Common myeloid progenitor, CD34-positive (primary cell): Measurements from ENCODE around the gene LGALS3BP. TPM values are rescaled to one million over a fixed set of nuclear protein-coding genes. Genes with fewer than 3 reads are reported as not detected.
A peak's percentile ranks its signal among the peaks of the same experiment; 100 is the strongest.

Experiments
- CTCF ChIA-PET: fragments of 350-600 bp; sonication (Branson Sonifier 250); formaldehyde crosslinking; loops from one replicate; lab custom pipeline; 2021; ENCODE audit warnings: antibody characterized with exemption; lab: Charles Lee
- POLR2A ChIA-PET: fragments of 350-600 bp; sonication (Branson Sonifier 250); formaldehyde crosslinking; loops from one replicate; lab custom pipeline; 2021; ENCODE audit warnings: antibody characterized with exemption; lab: Charles Lee
- DNase-seq, 3 donors: peaks; one replicate each; pipeline versions ENCODE4 v3.0.0 to v3.0.0-alpha.2; 2013
- H3K27ac ChIP-seq, 2 experiments: 1 replicate in 1 of 2; 2 replicates in 1 of 2; pipeline ENCODE4 v1.7.0; 2013; ENCODE audit warnings: inconsistent platforms in 2 of 2, low read length in 2 of 2, mild to moderate bottlenecking in 2 of 2, low read depth in 1 of 2, moderate library complexity in 1 of 2; ENCODE audit not compliant: severe bottlenecking in 2 of 2, insufficient read depth in 1 of 2, poor library complexity in 1 of 2
- H3K27me3 ChIP-seq, 5 experiments: replicated peaks in 2 of 5; 1 replicate in 3 of 5; 2 replicates in 2 of 5; pipeline versions ENCODE4 v1.6.1 to v1.7.0; 2013; ENCODE audit warnings: low read length in 4 of 5, mild to moderate bottlenecking in 2 of 5, moderate library complexity in 2 of 5, inconsistent platforms in 1 of 5; ENCODE audit not compliant: insufficient read depth in 5 of 5, control insufficient read depth in 4 of 5
- H3K36me3 ChIP-seq, 4 experiments: 1 replicate in 2 of 4; 2 replicates in 2 of 4; pipeline versions ENCODE4 v1.6.1 to v1.7.0; 2013; ENCODE audit warnings: low read length in 3 of 4, control low read depth in 1 of 4, mild to moderate bottlenecking in 1 of 4; ENCODE audit not compliant: control insufficient read depth in 4 of 4, insufficient read depth in 4 of 4
- H3K4me1 ChIP-seq, 4 experiments: 1 replicate in 3 of 4; 2 replicates in 1 of 4; pipeline versions ENCODE4 v1.6.1 to v1.7.1; 2013; ENCODE audit warnings: low read length in 3 of 4, mild to moderate bottlenecking in 3 of 4, control low read depth in 1 of 4, inconsistent platforms in 1 of 4, moderate library complexity in 1 of 4; ENCODE audit not compliant: control insufficient read depth in 4 of 4, insufficient read depth in 4 of 4; ENCODE audit errors: control extremely low read depth in 1 of 4
- H3K4me3 ChIP-seq, 7 experiments: 1 replicate in 4 of 7; 2 replicates in 3 of 7; pipeline versions ENCODE4 v1.5.1 to v1.7.0; 2013; ENCODE audit warnings: mild to moderate bottlenecking in 7 of 7, low read length in 6 of 7, moderate library complexity in 6 of 7, inconsistent platforms in 2 of 7, low read depth in 2 of 7, control low read depth in 1 of 7; ENCODE audit not compliant: insufficient read depth in 4 of 7, control insufficient read depth in 1 of 7; ENCODE audit errors: extremely low read depth in 1 of 7
- H3K9me3 ChIP-seq, 5 experiments: 1 replicate in 4 of 5; 2 replicates in 1 of 5; pipeline versions ENCODE4 v1.6.1 to v1.7.1; 2013; ENCODE audit warnings: low read length in 4 of 5, mild to moderate bottlenecking in 2 of 5, inconsistent platforms in 1 of 5, low read depth in 1 of 5, moderate library complexity in 1 of 5; ENCODE audit not compliant: control insufficient read depth in 4 of 5, insufficient read depth in 2 of 5; ENCODE audit errors: control extremely low read depth in 1 of 5
- WGBS: methylation state at CpG from one replicate; pipeline ENCODE4 v1.1.5; 2013; ENCODE audit not compliant: insufficient coverage; 5-methylcytosine and 5-hydroxymethylcytosine counted together
- polyA plus RNA-seq: library from polyadenylated mRNA; unstranded; fragments of 120-200 nt; gene quantifications from one replicate; pipeline ENCODE4 v1.2.1, GENCODE V29; 2013

The LGALS3BP gene, protein sequence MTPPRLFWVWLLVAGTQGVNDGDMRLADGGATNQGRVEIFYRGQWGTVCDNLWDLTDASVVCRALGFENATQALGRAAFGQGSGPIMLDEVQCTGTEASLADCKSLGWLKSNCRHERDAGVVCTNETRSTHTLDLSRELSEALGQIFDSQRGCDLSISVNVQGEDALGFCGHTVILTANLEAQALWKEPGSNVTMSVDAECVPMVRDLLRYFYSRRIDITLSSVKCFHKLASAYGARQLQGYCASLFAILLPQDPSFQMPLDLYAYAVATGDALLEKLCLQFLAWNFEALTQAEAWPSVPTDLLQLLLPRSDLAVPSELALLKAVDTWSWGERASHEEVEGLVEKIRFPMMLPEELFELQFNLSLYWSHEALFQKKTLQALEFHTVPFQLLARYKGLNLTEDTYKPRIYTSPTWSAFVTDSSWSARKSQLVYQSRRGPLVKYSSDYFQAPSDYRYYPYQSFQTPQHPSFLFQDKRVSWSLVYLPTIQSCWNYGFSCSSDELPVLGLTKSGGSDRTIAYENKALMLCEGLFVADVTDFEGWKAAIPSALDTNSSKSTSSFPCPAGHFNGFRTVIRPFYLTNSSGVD
- polyA plus RNA-seq = 22.1 TPM

DNA sequence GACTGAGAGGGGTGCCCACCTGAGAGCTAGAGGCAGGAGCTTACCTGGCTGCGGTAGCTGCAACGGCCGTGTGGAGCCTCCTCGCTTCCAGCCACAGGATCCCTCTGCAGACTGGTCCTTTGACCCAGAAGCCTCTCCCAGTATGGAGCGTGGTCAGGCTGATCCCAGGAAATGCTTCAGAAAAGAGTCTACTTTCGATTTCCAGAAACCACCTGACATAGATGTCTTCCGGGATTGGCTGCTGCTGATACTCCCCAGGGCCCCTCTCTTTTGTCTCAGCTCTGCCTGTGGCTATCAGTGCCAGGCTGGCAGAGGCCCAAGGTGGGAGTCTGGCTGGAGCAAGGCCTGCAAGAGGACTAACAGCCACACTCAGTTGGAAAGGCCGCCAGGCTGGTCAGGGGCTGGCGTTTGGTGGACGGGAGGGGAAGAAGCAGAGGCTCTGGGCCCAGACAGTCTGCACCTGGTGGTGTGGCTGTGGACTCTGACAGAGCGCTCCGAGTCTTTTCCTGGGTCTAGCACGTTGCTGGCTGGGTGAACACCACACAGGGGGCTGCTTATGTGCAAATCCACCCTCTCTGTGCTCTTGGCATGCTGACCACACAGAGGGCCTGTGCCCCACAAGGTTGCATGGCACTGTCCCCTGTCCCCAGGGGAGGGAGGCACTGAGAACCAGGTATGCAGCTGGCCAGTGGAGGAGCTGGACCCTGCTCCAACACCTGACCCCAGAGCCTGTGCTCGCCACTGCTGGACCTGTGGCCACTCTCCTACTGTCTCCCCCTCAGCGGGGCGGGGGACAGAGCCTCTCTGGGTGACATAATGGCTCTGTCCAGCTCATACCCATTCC lies at the start of gene LGALS3BP:
TSS of gene LGALS3BP (minus strand) at position 144 of the 844 bp plus-strand sequence. CDS start 2,732 bp downstream, outside the sequence.
- no peak within 1 kb of the TSS for H3K27ac ChIP-seq
- H3K9me3 ChIP-seq = no peaks in the 10 kb centered on the region
- 83% methylated on average over 16 of the region's 16 CpGs for WGBS
- CTCF ChIA-PET = interaction anchor here (0.8 to 1.8 kb wide), 5 partner anchors 8 to 114 kb away, joined by 3 to 6 read pairs (median 4); no protein-coding TSS in a partner anchor
- peaks cover 0 to 13% (median 12%) of the 10 kb centered on the region in 4 experiments for H3K4me1 ChIP-seq
- peak in 2 of 3 donors; percentile 50 to 60 for DNase-seq
- H3K27me3 ChIP-seq = no peaks in the 10 kb centered on the region
- POLR2A ChIA-PET = no interaction called here
- peak within 1 kb of the TSS in 4 of 7 experiments; percentile 13 to 59 (median 35) for H3K4me3 ChIP-seq
- peaks cover 0 to 4% (median 0%) of the 10 kb centered on the region in 4 experiments for H3K36me3 ChIP-seq

DNA sequence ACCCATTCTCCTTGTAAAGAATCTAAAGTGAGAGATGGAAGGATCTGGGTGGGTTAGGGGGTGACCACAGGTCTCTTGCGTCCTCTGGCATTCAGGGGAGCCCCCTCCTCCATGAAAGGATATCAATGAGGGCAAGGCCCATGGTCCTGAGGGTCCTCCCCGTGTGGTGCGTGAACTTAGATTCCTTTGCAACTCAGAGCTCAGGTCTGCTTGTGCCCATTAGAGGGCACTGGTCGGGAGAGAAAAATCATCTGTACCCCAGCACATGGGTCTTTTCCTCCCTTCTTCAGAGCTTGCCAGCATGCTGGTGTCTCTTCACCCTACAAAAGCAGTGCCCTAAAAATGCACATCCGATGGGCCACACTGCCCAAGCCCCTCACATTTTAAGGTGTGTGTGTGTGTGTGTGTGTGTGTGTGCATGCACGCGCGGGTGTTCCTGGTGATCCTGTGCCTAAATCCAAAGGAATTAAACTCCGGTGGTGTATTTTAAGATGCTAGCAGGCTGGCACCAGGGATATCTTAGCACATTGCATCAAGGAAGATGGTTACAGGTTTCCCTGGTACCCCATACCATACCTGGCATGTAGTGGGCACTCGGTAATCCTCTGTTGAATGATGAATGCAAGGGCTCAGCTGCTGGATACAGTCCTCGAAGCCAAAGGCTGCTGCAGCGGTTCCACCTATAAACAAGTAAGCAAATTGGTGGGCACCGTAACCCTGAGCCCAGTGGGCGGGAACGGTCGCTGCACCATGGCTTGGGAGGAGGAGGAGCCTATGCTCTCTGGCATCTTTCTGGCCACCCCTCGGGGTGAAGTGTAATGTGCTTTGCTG lies 49.0 kb upstream of the LGALS3BP start:
- no peaks in the 10 kb centered on the region for H3K36me3 ChIP-seq
- H3K27ac ChIP-seq = no peak overlapping the region
- H3K9me3 ChIP-seq = no peaks in the 10 kb centered on the region
- ChIA-PET CTCF (interaction anchor here (0.6 to 3.3 kb wide), 10 partner anchors 9 to 354 kb away, joined by 3 to 17 read pairs (median 4); no protein-coding TSS in a partner anchor), POLR2A (no interaction called here)
- peaks cover 0 to 52% (median 22%) of the 10 kb centered on the region in 5 experiments for H3K27me3 ChIP-seq
- H3K4me3 ChIP-seq = no peak overlapping the region
- DNase-seq = peak in 2 of 3 donors; percentile 29 to 33
- H3K4me1 ChIP-seq = peaks cover 0 to 17% (median 11%) of the 10 kb centered on the region in 4 experiments
- WGBS = 73% methylated on average over 10 of the region's 17 CpGs

DNA sequence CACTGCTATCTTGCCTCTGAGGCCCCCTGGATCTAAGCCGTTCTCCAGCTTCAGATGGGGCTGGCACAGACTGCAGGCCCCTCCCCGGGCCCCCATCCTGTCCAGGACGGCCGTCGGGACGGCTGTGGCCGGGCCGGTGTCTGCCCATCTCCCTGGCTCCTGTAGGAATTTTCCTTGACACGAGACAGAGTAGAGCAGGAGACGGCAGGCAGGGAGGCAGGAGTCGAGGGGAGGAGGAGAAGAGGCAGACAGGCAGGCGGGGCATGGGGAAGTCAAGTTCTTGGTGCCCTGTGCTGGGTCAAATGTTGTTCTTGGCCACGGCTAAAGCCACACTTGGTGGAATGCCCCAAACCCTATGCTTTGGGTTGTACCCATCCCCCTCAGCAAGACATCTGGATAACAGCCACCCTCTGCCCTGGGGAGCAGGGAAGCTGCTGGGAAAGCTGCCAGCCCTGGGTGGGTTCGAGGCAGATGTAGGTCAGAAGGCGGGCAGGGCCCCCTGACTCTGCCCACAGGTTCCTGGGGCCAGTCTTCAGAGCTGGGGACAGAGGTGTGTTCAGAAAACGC lies 48.3 kb upstream of the LGALS3BP start:
- ChIA-PET POLR2A (no interaction called here), CTCF (interaction anchor here (0.6 to 3.3 kb wide), 10 partner anchors 10 to 364 kb away, joined by 3 to 17 read pairs (median 4); no protein-coding TSS in a partner anchor)
- DNase-seq = no peak
- H3K36me3 ChIP-seq = no peaks in the 10 kb centered on the region
- 64% methylated on average over 13 of the region's 16 CpGs for WGBS
- H3K4me3 ChIP-seq = no peak overlapping the region
- peaks cover 0 to 19% (median 14%) of the 10 kb centered on the region in 4 experiments for H3K4me1 ChIP-seq
- H3K27ac ChIP-seq = no peak overlapping the region
- peaks cover 0 to 59% (median 27%) of the 10 kb centered on the region in 5 experiments for H3K27me3 ChIP-seq
- H3K9me3 ChIP-seq = no peaks in the 10 kb centered on the region

DNA sequence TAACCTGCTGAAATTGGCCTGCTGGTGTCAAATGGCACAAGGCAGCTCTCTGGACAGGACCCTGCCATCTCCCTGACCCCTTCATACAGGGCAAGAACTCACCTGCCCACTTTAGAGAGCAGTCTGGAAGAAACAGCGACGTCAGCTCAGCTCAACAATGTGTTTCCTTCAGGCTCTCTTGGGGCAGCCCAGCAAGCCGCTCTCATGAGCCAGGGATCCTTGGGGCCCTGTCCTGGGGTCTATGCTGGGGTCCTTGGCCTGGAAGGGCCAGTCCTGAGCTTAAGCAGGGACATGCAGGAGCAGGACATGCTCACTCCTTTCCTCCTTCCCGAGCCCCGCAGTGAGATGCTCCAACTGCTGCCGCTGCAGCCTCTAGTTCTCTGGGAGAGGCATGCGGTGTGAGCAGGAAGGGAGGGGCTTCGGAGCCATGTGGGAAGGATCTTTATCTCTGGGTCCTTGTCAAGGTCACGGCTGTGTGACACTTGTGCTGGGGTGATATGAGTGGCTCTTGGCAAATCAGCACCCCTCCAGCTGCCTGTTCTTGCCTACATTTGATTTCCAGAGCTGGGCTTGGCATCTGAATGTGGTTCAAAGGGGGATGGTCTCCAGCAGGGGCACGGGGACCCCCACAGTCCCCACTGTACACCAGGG lies 47.7 kb upstream of the LGALS3BP start:
- no peak overlapping the region for H3K27ac ChIP-seq
- DNase-seq = no peak
- peaks cover 0 to 65% (median 33%) of the 10 kb centered on the region in 5 experiments for H3K27me3 ChIP-seq
- H3K4me3 ChIP-seq = no peak overlapping the region
- ChIA-PET CTCF (interaction anchor here (1.1 to 3.3 kb wide), 6 partner anchors 8 to 365 kb away, joined by 3 to 17 read pairs (median 4); no protein-coding TSS in a partner anchor), POLR2A (no interaction called here)
- H3K4me1 ChIP-seq = peaks cover 0 to 19% (median 14%) of the 10 kb centered on the region in 4 experiments
- WGBS = 75% methylated on average over 9 of the region's 10 CpGs
- H3K36me3 ChIP-seq = no peaks in the 10 kb centered on the region
- no peaks in the 10 kb centered on the region for H3K9me3 ChIP-seq

DNA sequence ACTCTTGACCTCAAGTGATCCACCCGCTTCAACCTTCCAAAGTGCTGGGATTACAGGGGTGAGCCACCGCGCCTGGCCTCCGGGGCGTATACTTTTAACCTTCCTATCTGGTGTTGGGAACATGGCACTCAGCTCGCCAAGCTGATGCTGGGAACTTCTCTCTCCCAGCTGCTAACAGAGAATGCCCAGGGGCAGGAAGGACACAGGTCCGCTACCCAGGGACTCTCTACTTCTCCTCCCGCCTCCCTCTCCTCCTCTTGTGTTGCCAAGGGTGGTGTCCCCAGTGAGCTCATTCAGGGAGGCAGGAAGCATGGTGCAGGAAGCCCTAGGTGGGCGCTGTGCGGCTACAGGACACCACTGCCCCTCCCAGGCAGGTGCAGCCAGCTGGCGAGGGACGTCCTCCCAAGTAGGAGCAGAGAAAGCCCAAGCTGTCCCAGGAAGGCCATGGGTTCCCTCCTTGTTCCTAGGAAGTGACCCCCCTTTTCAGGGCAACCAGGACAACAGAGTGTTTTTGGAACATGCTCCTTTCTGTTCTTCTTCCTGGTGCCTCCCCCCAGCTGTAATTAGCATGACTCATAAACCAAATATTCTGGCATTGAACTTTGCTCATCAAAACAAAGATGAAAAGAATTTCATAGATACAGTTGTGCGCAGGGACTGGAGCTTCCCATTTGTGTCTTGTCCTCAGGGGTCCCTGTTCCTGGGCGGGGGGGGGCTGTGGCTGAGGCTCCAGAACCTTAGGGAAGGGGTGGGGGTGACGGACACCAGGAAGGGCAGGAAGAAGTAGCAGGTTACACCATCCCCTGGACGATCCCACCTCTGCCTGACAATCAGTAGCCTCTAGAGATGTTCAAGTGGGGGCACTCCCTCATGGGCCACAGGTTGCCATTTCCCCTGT lies 46.9 kb upstream of the LGALS3BP start:
- no peak overlapping the region for H3K27ac ChIP-seq

More for the DNA sequence above, 46.9 kb upstream of the LGALS3BP start:
- Histone ChIP-seq H3K9me3 (no peaks in the 10 kb centered on the region), H3K36me3 (no peaks in the 10 kb centered on the region), H3K27me3 (peaks cover 0 to 67% (median 35%) of the 10 kb centered on the region in 5 experiments), H3K4me1 (peaks cover 0 to 19% (median 14%) of the 10 kb centered on the region in 4 experiments), H3K4me3 (no peak overlapping the region)
- 89% methylated on average over 13 of the region's 16 CpGs for WGBS
- ChIA-PET POLR2A (no interaction called here), CTCF (interaction anchor here (0.7 to 3.3 kb wide), 7 partner anchors 9 to 366 kb away, joined by 3 to 17 read pairs (median 4); no protein-coding TSS in a partner anchor)
- DNase-seq = no peak
